VCaP (cell line): ENCODE results near the gene ATP8B1.
"Not testable (repeated sequence)": the region's sequence is repeated elsewhere in the genome, so short reads cannot be mapped to it uniquely, and the experiment has no call there.

Experiments
- H3K27ac ChIP-seq: fragments of 450-650 bp; 2 replicates; pipeline ENCODE4 v1.5.1; 2017
- CTCF ChIP-seq: fragments of 450-650 bp; conservative IDR thresholded peaks from 2 replicates; pipeline ENCODE4 v1.5.1; 2017; ENCODE audit warnings: mild to moderate bottlenecking, moderate library complexity

The ATP8B1 gene

GRCh38 chr18:57803103-57803969 lies at the start of gene ATP8B1:
Gene ATP8B1 (minus strand): TSS chr18:57803315. CDS start chr18:57731807, 71,508 bp downstream.
- TF ChIP-seq CTCF: no peak
- H3K27ac ChIP-seq: peak within 1 kb of the TSS; percentile 94

GRCh38 chr18:57850063-57850462 lies 46.9 kb upstream of the ATP8B1 start:
- TF ChIP-seq CTCF: no peak
- H3K27ac ChIP-seq: no peak overlapping the region

- not testable (repeated sequence) for H3K27ac ChIP-seq
Observed at GRCh38 chr18:57848374-57848773, 45.3 kb upstream of the ATP8B1 start.

- not testable (repeated sequence) for H3K27ac ChIP-seq
Observed at GRCh38 chr18:57847431-57847830, 44.3 kb upstream of the ATP8B1 start.

- no peak overlapping the region for H3K27ac ChIP-seq
- no peak for TF ChIP-seq CTCF
Observed at GRCh38 chr18:57846258-57846657, 43.1 kb upstream of the ATP8B1 start.

- TF ChIP-seq CTCF: no peak
- no peak overlapping the region for H3K27ac ChIP-seq
Observed at GRCh38 chr18:57845605-57846074, 42.5 kb upstream of the ATP8B1 start.

GRCh38 chr18:57844319-57844718 lies 41.2 kb upstream of the ATP8B1 start:
- H3K27ac ChIP-seq: no peak overlapping the region
- no peak for TF ChIP-seq CTCF

- no peak overlapping the region for H3K27ac ChIP-seq
- no peak for TF ChIP-seq CTCF
Observed at GRCh38 chr18:57843386-57843785, 40.3 kb upstream of the ATP8B1 start.
